CD4-positive, alpha-beta T cell treated with Interleukin-15 for 1 hour (primary cell): Measurements from ENCODE around the gene ATXN1.
"Not testable (repeated sequence)": the region's sequence is repeated elsewhere in the genome, so short reads cannot be mapped to it uniquely, and the experiment has no call there.

ENCODE experiments used
- DNase-seq: peaks from one replicate; pipeline ENCODE4 v3.0.0-alpha.2; 2020

The ATXN1 gene

GRCh38 chr6:16468991-16469615 lies 292.2 kb downstream of the ATXN1 start:
- DNase-seq: no peak

- no peak for DNase-seq
Observed at GRCh38 chr6:16466800-16467553, 294.3 kb downstream of the ATXN1 start.

- no peak for DNase-seq
Observed at GRCh38 chr6:16464045-16464444, 297.2 kb downstream of the ATXN1 start.

GRCh38 chr6:16463246-16463645 lies 298.0 kb downstream of the ATXN1 start:
- DNase-seq: not testable (repeated sequence)

GRCh38 chr6:16461491-16461890 lies 299.8 kb downstream of the ATXN1 start:
- DNase-seq: no peak

- not testable (repeated sequence) for DNase-seq
Observed at GRCh38 chr6:16459472-16459871, 301.8 kb downstream of the ATXN1 start.

- DNase-seq: no peak
Observed at GRCh38 chr6:16452348-16452747, 308.9 kb downstream of the ATXN1 start.

GRCh38 chr6:16450821-16451220 lies 310.4 kb downstream of the ATXN1 start:
- DNase-seq: no peak

GRCh38 chr6:16450285-16450684 lies 311.0 kb downstream of the ATXN1 start:
- DNase-seq: no peak

- DNase-seq: no peak
Observed at GRCh38 chr6:16446273-16446672, 315.0 kb downstream of the ATXN1 start.

GRCh38 chr6:16442031-16442430 lies 319.2 kb downstream of the ATXN1 start:
- DNase-seq: no peak

GRCh38 chr6:16441262-16441661 lies 320.0 kb downstream of the ATXN1 start:
- DNase-seq: no peak

GRCh38 chr6:16440636-16441212 lies 320.5 kb downstream of the ATXN1 start:
- no peak for DNase-seq

- no peak for DNase-seq
Observed at GRCh38 chr6:16438718-16439591, 322.3 kb downstream of the ATXN1 start.

- DNase-seq: peak; percentile 42
Observed at GRCh38 chr6:16437984-16438383, 323.3 kb downstream of the ATXN1 start.

GRCh38 chr6:16437095-16437494 lies 324.2 kb downstream of the ATXN1 start:
- DNase-seq: no peak

GRCh38 chr6:16436550-16436949 lies 324.7 kb downstream of the ATXN1 start:
- DNase-seq: peak; percentile 41

GRCh38 chr6:16434885-16435284 lies 326.4 kb downstream of the ATXN1 start:
- no peak for DNase-seq

- no peak for DNase-seq
Observed at GRCh38 chr6:16433338-16433890, 327.8 kb downstream of the ATXN1 start.

- DNase-seq: no peak
Observed at GRCh38 chr6:16432075-16433032, 328.9 kb downstream of the ATXN1 start.

GRCh38 chr6:16431106-16431505 lies 330.2 kb downstream of the ATXN1 start:
- no peak for DNase-seq
